Measurements from ENCODE around the gene RNF31.
A peak's percentile ranks its signal among the peaks of the same experiment; 100 is the strongest.

RNF31 gene

DNA sequence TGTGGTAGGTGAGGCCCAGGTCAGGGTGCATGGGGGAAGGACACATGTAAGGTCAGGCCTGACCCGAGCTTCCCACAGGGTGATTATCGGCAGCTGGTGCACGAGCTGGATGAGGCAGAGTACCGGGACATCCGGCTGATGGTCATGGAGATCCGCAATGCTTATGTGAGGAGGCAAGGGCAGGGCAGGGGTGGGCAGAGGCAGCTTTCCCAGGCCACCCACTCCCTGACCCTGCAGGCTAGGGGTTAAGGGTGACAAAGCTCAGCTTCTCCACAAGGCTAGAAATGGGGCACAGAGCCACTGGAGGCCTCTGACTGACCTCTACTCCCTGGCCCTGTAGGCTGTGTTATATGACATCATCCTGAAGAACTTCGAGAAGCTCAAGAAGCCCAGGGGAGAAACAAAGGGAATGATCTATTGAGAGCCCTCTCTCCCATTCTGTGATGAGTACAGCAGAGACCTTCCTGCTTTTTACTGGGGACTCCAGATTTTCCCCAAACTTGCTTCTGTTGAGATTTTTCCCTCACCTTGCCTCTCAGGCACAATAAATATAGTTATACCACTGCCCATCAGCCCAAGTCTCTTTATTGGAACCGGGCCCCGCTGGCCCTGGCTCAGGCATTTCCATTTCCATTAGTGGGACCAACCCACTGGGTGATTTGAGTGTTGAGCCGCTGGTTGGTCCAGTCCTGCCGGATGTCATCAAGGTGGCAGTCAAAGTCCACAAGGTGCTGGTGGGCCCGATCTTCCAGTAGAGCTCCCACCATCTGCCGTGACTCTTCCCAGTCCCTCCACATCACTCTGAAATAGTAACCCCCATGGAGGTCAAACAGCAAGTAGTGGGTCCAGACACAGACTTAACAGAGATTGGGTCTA is 8.7 kb upstream of the RNF31 start:
- no peak for DNase-seq

DNA sequence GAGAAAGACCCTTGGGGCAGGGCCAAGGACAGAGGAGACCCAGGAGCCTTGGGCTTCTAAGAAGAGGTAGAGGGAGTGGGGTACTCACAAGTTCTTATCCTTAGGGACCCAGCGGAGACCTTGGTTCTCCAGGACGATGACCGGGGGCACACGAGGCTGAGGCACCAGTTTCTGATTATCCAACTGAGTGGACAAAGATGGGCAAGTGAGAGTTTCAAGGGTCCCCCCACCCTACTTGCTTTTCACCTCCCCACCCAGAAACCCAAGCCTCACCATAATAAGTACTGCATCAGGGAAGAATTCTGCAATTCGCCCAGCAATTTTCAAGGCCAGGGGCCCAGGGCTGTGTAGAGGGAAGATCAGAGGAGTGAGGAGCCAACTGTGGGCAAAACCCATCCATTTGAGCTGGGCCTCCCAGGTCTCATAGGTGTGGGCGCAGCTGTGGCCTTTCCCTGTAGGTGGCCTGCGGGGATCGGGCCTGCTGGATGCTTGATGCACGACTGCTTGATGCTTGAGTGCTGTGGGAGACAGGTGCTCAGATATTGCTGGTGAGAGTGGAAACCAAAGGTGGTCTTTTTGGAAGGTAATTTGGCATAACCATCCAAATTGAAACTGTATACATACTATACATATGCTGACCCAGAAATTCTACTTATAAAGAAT is 7.9 kb upstream of the RNF31 start:
- DNase-seq, result peak; percentile 49

DNA sequence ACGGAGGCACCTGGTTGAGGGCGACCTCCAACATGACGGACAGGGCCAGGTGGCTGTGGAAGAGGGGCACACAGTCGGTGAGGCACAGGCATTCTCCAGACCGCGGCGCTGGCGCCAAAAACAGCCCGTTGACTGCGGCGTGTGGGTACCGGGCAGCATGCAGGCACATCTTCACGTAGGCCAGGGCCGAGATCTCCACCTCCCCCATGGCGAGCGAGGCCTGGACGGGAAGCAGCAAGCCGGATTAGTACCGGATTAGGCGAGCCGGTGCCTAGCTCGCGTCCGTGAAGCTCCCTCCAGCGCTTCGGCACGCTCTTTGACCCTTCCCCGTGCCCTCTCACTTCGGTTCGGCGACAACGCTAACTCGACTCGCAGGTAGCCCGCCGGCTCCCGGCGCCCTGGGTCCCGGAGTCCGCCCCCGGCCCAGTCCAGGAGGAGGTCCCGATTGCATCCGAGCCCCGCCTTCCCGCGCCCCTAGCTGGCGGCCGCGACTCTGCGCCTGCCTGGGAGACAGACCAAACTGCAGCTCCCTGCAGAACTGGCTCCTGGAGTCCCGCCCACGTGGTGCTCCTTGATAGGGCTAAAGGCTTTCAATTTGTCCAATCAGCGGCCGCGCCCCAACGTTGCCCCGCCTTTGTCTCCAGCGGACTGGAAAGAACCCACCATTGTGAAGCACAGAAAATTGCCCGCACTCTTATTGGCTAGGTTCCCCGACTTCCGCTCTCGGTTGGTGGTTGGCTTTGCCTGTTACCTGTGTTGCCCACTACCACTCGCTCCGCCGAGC is 6.0 kb upstream of the RNF31 start, which contains the start of gene EMC9:
Gene EMC9 (minus strand): TSS at position 495 of the 784 bp plus-strand sequence. CDS start 287 bp downstream, at position 208.
- DNase-seq, result peak; percentile 100

DNA sequence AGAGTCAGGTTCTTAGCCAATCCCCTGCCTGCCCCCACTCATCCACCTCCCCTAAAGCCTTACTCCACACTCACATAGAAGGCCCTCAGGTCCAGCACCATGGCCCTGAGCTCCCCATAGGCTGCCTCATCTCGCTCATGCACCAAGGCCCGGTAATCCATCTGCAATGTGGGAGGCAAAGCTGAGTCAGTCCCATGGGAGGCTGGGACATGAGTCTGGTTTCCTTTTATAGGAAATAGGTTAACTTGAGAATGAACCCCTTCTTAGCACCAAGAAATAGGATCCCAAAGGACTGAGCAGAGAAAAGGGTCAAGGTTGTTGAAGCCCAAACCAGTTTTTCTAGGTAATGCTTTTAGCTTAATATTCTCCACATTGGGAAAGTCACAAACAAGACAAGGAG is 3.8 kb upstream of the RNF31 start:
- DNase-seq, result no peak

DNA sequence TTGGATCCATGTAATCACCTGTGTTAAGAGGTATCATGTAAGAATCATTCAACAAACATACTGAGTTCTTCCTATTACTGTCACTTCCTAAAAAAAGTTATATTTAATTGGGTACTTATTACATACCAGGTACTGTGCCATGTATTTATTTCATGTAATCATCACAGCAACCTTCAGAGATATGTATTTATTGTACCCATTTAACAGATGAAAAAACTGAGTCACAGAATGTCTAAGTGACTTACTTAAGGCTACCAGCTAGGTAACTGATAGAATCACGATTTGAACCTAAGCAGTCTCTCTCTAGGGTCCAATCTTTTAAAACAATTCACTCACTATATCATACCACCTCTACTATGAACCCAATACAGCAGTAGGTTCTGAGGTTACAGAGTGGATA is 2.8 kb upstream of the RNF31 start:
- DNase-seq, result no peak

DNA sequence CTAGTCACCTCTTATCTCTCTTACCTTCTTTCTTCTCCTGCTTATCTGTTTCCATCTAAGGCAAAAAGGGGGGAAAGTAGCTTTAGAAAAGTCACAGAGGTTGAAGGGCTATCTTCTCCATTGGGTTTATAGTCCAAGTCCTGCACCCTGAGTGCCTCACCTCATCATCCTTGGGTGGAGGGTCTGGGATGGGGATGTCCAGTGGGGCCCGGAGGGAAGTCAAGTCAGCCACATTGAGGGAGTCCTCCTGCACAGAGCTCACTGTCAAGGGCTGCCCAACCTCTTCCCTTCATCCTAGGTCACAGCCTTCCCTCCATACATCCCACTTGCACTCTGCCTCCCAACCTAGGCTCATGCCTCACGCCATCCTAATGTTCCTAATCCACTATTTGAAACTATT is 2.1 kb upstream of the RNF31 start:
- DNase-seq, result no peak

DNA sequence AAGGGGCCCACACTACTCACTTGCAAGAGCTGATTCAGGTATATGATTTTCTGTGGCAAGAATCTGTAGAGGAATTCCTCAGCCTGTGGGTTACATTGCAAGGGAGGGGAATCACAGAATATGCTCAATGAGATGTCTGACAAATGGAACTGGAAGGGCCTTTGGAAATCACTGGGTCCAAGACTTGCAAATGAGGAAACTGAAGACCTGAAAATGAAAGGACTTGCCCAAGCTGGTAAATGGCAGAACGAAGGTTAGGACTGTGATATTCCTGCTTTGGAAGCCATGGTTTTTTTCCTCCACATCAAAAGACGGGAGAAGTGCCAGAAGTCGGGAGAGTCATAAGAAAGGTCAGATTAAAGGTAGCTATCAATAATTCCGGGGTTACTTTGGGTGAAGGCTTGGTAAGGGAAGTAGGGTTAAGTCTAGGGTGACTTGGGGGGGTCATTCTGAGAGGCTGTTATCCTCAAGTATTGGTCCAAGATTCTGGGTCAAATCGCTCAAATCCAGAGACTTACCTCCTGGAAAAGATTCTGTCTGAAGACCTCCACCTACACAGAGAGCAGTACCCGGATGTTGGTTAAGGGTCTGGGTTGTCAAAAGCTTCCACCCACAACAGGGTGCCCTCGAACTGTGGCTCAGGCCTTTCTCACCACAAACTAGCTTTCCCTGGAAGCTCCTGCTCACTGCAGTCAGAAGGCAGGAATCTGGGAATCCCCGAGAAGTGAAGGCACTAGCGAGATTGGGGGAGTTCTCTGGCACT is 1.4 kb upstream of the RNF31 start:
- no peak for DNase-seq

DNA sequence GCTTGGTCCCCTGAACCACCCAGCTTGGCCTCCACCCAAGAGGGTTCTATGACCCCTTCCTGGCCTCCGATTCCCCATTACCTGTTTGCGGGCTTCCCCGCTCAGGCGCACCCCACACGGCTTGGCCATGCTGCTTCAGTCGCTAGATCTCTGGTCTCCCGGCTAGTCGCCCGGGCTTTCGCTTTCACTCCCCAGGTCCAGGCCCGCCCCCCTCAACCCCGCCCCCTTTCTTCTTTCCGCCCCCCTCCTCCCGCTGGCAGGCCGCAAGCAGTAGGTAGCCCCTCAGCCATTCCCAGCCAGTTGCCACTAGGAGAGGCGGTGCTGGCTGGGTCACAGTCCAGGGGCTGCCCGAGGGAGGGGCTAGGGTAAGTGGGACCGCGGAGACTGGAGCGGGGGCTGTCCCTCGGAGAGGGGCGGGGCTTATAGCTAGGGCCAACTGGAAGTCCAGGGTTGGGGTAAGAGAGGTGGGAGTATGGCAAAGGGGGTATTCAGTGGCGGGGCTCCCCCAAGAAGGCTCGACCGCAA is 783 bp upstream of the RNF31 start, which contains the start of gene PSME2:
Gene PSME2 (minus strand): TSS at position 158 of the 525 bp plus-strand sequence. CDS start 29 bp downstream, at position 129.
- peak; percentile 97 for DNase-seq

DNA sequence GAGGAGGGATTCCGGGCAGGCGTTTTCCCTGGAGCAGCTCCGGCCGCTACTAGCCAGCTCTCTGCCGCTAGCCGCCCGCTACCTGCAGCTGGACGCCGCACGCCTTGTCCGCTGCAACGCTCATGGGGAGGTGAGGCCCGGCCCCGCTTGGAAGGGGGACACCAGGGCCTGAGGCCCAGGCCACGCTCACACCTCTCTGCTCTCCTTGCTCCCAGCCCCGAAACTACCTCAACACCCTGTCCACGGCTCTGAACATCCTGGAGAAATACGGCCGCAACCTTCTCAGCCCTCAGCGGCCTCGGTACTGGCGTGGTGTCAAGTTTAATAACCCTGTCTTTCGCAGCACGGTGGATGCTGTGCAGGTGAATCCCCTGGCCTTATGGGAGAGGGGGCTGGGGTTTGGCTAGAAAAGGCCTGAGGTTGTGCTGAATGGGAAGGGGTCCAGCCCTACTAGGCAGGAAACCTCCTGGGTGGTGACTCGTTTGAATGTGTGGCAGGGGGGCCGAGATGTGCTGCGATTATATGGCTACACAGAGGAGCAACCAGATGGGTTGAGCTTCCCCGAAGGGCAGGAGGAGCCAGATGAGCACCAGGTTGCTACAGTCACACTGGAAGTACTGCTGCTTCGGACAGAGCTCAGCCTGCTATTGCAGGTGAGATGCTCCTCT is 597 bp downstream of the RNF31 start:
- no peak for DNase-seq

DNA sequence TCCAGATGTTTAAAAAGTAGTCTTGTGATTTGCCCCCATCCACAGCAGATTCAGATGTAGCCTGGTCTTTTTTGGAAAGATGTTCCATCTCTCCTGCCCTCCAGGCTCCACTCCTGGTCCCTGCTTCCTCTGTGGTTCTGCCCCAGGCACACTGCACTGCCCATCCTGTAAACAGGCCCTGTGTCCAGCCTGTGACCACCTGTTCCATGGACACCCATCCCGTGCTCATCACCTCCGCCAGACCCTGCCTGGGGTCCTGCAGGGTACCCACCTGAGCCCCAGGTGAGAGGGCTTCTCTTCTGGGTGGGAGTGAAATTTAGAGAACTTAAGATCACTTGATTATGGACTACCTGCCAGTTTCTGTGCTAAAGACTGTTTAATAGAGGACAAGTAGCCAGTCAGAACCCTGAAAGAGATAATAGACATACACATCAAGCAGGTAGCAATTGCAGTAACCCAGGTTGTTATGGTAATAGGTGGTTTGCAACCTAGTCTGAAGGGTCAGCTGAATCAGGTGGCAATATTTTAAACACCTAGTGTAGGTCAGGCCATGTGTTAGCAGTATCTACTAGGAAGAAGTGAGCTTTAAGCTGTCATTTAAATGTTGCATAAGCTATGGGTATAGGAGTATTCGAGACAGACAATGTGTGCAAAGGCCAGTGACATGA is 2.1 kb downstream of the RNF31 start:
- no peak for DNase-seq

DNA sequence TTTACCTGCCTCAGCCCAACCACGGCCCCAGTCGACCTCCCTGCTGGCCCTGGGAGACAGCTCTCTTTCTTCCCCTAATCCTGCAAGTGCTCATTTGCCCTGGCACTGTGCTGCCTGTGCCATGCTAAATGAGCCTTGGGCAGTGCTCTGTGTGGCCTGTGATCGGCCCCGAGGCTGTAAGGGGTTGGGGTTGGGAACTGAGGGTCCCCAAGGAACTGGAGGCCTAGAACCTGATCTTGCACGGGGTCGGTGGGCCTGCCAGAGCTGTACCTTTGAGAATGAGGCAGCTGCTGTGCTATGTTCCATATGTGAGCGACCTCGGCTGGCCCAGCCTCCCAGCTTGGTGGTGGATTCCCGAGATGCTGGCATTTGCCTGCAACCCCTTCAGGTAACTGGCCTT is 2.8 kb downstream of the RNF31 start:
- DNase-seq, result no peak

DNA sequence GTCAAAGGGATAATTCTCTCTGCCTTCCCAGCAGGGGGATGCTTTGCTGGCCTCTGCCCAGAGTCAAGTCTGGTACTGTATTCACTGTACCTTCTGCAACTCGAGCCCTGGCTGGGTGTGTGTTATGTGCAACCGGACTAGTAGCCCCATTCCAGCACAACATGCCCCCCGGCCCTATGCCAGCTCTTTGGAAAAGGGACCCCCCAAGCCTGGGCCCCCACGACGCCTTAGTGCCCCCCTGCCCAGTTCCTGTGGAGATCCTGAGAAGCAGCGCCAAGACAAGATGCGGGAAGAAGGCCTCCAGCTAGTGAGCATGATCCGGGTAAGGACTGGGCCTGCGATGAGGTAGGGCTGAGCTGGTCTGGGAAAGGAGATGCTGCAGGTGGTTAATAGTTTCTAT is 3.3 kb downstream of the RNF31 start:
- DNase-seq, result no peak

DNA sequence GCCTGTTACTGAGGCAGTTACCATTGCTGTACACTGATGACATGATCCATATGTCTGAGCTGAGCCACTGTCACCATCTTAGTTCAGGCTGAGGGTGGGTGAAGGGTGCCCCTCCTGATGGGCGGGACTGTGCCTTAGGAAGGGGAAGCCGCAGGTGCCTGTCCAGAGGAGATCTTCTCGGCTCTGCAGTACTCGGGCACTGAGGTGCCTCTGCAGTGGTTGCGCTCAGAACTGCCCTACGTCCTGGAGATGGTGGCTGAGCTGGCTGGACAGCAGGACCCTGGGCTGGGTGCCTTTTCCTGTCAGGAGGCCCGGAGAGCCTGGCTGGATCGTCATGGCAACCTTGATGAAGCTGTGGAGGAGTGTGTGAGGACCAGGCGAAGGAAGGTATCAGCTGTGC is 3.7 kb downstream of the RNF31 start:
- no peak for DNase-seq

DNA sequence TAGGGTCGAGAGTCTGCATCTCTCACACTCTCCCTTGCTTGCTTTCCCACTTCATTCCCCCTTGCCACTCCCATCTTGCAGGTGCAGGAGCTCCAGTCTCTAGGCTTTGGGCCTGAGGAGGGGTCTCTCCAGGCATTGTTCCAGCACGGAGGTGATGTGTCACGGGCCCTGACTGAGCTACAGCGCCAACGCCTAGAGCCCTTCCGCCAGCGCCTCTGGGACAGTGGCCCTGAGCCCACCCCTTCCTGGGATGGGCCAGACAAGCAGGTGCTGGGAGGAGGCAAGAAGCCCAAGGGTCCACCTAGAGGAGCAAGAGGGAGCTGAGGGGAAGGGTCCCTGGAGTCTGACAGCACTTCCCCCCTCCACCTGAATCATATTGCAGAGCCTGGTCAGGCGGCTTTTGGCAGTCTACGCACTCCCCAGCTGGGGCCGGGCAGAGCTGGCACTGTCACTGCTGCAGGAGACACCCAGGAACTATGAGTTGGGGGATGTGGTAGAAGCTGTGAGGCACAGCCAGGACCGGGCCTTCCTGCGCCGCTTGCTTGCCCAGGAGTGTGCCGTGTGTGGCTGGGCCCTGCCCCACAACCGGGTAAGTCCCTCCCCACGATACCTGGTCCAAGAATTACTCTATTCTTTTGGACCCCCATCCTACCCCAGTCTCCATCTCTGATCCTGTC is 4.2 kb downstream of the RNF31 start:
- no peak for DNase-seq

DNA sequence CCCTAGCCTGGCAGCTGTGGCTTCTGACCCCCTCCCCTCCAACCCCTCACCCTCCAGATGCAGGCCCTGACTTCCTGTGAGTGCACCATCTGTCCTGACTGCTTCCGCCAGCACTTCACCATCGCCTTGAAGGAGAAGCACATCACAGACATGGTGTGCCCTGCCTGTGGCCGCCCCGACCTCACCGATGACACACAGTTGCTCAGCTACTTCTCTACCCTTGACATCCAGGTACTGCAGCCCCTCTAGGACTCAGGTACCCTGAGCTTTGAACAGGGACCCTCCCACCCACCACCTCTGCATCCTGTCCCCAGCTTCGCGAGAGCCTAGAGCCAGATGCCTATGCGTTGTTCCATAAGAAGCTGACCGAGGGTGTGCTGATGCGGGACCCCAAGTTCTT is 7.8 kb downstream of the RNF31 start:
- DNase-seq, result no peak

DNA sequence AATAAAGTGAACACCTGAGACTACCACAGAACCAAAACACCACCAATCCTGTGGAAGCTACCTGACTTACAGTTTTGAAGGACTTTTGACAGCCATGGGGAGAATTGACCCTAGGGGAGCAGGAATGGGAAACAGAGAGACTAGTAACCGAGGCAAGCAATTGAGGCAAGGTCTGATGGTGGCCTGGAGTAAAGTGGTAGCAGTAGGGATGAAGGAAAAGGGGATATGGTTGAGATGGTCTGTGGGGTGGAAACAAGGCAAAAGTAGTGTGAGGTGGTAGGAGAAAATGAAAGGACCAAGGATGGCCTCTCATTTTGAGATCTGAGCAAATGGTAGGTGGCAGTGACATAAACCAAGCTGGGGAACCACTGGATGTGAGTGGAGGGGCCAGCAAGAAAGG is 9.5 kb downstream of the RNF31 start:
- no peak for DNase-seq

DNA sequence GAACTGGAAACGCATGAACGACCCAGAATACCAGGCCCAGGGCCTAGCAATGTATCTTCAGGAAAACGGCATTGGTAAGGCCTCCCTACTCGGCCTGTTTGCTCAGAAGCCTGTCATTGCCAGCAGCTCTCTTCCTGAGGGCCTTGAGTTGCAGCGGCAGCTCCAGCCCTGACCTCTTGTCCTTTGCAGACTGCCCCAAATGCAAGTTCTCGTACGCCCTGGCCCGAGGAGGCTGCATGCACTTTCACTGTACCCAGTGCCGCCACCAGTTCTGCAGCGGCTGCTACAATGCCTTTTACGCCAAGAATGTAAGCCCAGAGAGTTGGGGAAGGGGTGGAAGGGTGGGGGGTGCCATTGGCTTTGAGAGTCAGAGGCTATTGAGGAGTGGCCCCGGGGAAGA is 10.0 kb downstream of the RNF31 start:
- no peak for DNase-seq

DNA sequence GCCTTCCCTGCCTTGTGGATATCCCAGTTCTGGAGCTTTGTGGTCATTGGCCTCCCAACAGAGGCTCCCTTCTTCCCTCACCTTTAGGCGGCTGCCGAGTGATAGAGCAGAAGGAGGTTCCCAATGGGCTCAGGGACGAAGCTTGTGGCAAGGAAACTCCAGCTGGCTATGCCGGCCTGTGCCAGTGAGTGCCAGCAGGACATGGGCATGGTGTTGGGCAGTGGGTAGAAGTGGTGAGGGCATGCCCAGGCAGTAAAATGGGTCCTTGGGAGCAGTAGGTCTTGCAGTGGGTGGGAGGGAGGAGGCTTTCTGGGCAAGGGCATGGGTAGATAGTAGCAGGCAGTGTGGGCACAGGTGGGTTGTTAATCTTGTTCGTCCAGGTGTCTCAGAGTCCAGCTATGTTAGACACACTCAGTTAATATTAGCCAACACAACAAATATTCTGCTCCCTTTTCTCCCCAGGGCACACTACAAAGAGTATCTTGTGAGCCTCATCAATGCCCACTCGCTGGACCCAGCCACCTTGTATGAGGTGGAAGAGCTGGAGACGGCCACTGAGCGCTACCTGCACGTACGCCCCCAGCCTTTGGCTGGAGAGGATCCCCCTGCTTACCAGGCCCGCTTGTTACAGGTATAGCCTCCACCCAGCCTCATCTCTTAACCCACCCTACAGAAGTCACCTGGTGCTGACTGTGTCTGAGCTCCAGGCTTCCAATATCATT is 12.6 kb downstream of the RNF31 start:
- no peak for DNase-seq

DNA sequence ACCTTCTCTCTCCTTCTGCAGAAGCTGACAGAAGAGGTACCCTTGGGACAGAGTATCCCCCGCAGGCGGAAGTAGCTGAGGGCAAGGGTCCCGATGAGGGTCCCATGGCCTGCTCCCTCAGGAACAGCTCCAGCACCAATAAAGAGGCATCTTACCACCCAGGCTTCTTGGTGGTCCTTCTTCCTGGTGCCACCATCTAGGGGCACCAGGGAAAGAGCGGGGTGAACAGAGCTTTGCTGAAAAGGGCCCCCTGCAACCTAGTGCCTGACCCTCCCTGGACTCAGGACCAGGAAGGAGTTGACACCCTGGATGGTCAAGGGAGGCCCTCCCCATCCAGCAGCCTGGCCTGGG is 13.2 kb downstream of the RNF31 start:
- no peak for DNase-seq

Data from activated CD4-positive, alpha-beta T cell treated with anti-CD3 and anti-CD28 coated beads, Interleukin-2, Interleukin-6, amounts not matched to agents 100 ng/mL and 50 ng/mL, durations not matched to agents 16 hours and 8 hours (primary cell).